DOHH2 (cell line): Measurements from ENCODE around the gene ABI1.

Source experiments
- H3F3A ChIP-seq: fragments of 200-600 bp; sonication (generic), shearing (Covaris generic); 2 replicates; pipeline ENCODE4 v1.6.0; 2016; ENCODE audit warnings: antibody characterized with exemption, mild to moderate bottlenecking; ENCODE audit not compliant: control insufficient read depth, insufficient read depth
- H3K27ac ChIP-seq: fragments of 200-600 bp; sonication (generic); 2 replicates; pipeline ENCODE4 v1.5.1; 2014; ENCODE audit warnings: low read depth, mild to moderate bottlenecking, low read length, moderate library complexity
- H3K27me3 ChIP-seq: fragments of 200-600 bp; sonication (generic); 2 replicates; pipeline ENCODE4 v1.6.1; 2014; ENCODE audit warnings: mild to moderate bottlenecking, low read length, mixed read lengths; ENCODE audit not compliant: control insufficient read depth
- H3K36me3 ChIP-seq: fragments of 200-600 bp; sonication (generic); 2 replicates; pipeline ENCODE4 v1.6.1; 2014; ENCODE audit warnings: mild to moderate bottlenecking, low read length, moderate library complexity, mixed read lengths; ENCODE audit not compliant: control insufficient read depth
- H3K4me1 ChIP-seq: fragments of 200-600 bp; sonication (generic); 2 replicates; pipeline ENCODE4 v1.6.1; 2014; ENCODE audit warnings: mild to moderate bottlenecking, low read length, mixed read lengths; ENCODE audit not compliant: control insufficient read depth
- H3K4me2 ChIP-seq: fragments of 200-600 bp; sonication (generic); 2 replicates; pipeline ENCODE4 v1.6.0; 2014; ENCODE audit warnings: mild to moderate bottlenecking, low read length, moderate library complexity
- H3K4me3 ChIP-seq: fragments of 200-600 bp; sonication (generic); 2 replicates; pipeline ENCODE4 v1.5.1; 2014; ENCODE audit warnings: mild to moderate bottlenecking, low read length, mixed read lengths
- H3K79me2 ChIP-seq: fragments of 200-600 bp; sonication (generic); 2 replicates; pipeline ENCODE4 v1.6.1; 2014; ENCODE audit warnings: mild to moderate bottlenecking, low read length, mixed read lengths; ENCODE audit not compliant: control insufficient read depth
- H3K9me2 ChIP-seq: fragments of 200-600 bp; sonication (generic); replicated peaks from 2 replicates; pipeline ENCODE4 v1.6.1; 2014; ENCODE audit warnings: mild to moderate bottlenecking, low read length, mixed read lengths; ENCODE audit not compliant: control insufficient read depth
- H3K9me3 ChIP-seq: fragments of 200-600 bp; sonication (generic); 2 replicates; pipeline ENCODE4 v1.6.1; 2014; ENCODE audit warnings: antibody characterized with exemption, low read length, mixed read lengths; ENCODE audit not compliant: control insufficient read depth, insufficient read depth
- H4K20me1 ChIP-seq: fragments of 200-600 bp; sonication (generic); 2 replicates; pipeline ENCODE4 v1.6.0; 2014; ENCODE audit warnings: low read depth, mild to moderate bottlenecking, antibody characterized with exemption, low read length, moderate library complexity; ENCODE audit not compliant: control insufficient read depth, insufficient read depth
- CTCF ChIP-seq: fragments of 200-600 bp; sonication (generic); IDR thresholded peaks from one replicate; pipeline ENCODE4 v1.5.1; 2014; ENCODE audit warnings: antibody characterized with exemption, mild to moderate bottlenecking, low read depth, low read length; ENCODE audit not compliant: poor library complexity, severe bottlenecking
- EZH2phosphoT487 ChIP-seq: fragments of 200-600 bp; sonication (generic); IDR thresholded peaks from 2 replicates; pipeline ENCODE4 v1.6.1; 2017; ENCODE audit warnings: borderline replicate concordance, mild to moderate bottlenecking, antibody characterized with exemption, low read length, moderate library complexity, mixed read lengths

The ABI1 gene

DNA sequence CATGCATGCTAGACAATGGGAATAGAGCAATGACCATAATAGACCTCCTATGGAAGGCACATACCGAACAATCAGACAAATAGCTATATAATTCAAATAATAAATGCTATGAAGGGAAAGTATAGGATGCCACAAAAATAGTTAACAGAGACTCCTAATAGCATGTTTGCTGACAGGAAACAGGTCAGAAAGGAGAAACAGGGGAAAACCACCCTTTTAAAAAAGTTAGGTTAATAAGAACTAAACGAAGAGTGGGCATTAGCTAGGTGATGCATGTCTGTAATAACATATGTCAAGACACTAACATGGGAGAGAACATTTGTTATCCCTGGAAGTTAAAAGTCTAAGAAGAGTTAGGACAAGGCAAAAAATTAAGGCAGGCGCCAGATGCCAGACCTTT is 58.9 kb downstream of the ABI1 start:
- H4K20me1 ChIP-seq: peaks cover 9% of the 10 kb centered on the region
- peaks cover 94% of the 10 kb centered on the region for H3K79me2 ChIP-seq
- peak overlapping the region; percentile 99 for H3K27ac ChIP-seq
- H3K9me2 ChIP-seq: no peaks in the 10 kb centered on the region
- H3K4me2 ChIP-seq: peak overlapping the region; percentile 80
- peaks cover 26% of the 10 kb centered on the region for H3K36me3 ChIP-seq
- H3K27me3 ChIP-seq: no peaks in the 10 kb centered on the region
- peaks cover 7% of the 10 kb centered on the region for H3K9me3 ChIP-seq
- H3K4me3 ChIP-seq: peak overlapping the region; percentile 68
- H3K4me1 ChIP-seq: peaks cover 98% of the 10 kb centered on the region
- TF ChIP-seq EZH2phosphoT487: no peak
- no peak for TF ChIP-seq CTCF
- H3F3A ChIP-seq: peaks cover 51% of the 10 kb centered on the region

DNA sequence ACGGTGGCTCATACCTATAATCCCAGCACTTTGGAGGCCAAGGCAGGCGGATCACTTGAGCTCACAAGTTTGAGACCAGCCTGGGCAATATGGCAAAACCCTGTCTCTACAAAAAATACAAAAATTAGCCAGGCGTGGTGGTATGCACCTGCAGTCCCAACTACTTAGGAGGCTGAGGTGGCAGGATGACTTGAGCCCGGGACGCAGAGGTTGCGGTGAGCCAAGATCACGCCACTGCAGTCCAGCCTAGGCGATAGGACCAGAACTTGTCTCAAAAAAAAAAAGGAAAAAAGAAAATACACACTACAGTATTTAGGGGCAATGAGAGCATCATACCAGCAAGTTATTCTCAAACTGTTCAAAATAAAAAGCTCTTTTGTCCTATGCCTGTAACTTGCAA is 59.5 kb downstream of the ABI1 start:
- peak overlapping the region; percentile 80 for H3K4me2 ChIP-seq
- H3K9me2 ChIP-seq: no peaks in the 10 kb centered on the region
- peaks cover 7% of the 10 kb centered on the region for H4K20me1 ChIP-seq
- peak overlapping the region; percentile 68 for H3K4me3 ChIP-seq
- H3K9me3 ChIP-seq: peaks cover 13% of the 10 kb centered on the region
- H3K36me3 ChIP-seq: peaks cover 31% of the 10 kb centered on the region
- peaks cover 50% of the 10 kb centered on the region for H3F3A ChIP-seq
- peaks cover 94% of the 10 kb centered on the region for H3K79me2 ChIP-seq
- TF ChIP-seq CTCF (no peak), EZH2phosphoT487 (no peak)
- H3K27ac ChIP-seq: peak overlapping the region; percentile 99
- no peaks in the 10 kb centered on the region for H3K27me3 ChIP-seq
- H3K4me1 ChIP-seq: peaks cover 98% of the 10 kb centered on the region

GRCh38 chr10:26800468-26800867 is 60.3 kb downstream of the ABI1 start:
- H3K4me3 ChIP-seq: peak overlapping the region; percentile 68
- H3K79me2 ChIP-seq: peaks cover 94% of the 10 kb centered on the region
- peaks cover 43% of the 10 kb centered on the region for H3F3A ChIP-seq
- peaks cover 1% of the 10 kb centered on the region; the same call in 1 of the 2 replicates for H4K20me1 ChIP-seq
- H3K4me1 ChIP-seq: peaks cover 98% of the 10 kb centered on the region
- H3K36me3 ChIP-seq: peaks cover 39% of the 10 kb centered on the region
- H3K27ac ChIP-seq: peak overlapping the region; percentile 99
- no peaks in the 10 kb centered on the region for H3K27me3 ChIP-seq
- H3K4me2 ChIP-seq: peak overlapping the region; percentile 80
- peaks cover 21% of the 10 kb centered on the region for H3K9me3 ChIP-seq
- no peaks in the 10 kb centered on the region for H3K9me2 ChIP-seq
- no peak for TF ChIP-seq EZH2phosphoT487
- TF ChIP-seq CTCF: no peak
